GM23248 (cell line): ENCODE data around the gene RPP21. TPM values are rescaled to one million over a fixed set of nuclear protein-coding genes. Genes with fewer than 3 reads are reported as not detected.
A peak's percentile ranks its signal among the peaks of the same experiment; 100 is the strongest.
"Not testable (repeated sequence)": the region's sequence is repeated elsewhere in the genome, so short reads cannot be mapped to it uniquely, and the experiment has no call there.

Experiments
- DNase-seq: peaks from one replicate; pipeline ENCODE4 v3.0.0-alpha.2; 2015
- H2AFZ ChIP-seq: fragments of 200-600 bp; sonication (generic); 2 replicates; pipeline ENCODE4 v1.6.1; 2016; ENCODE audit warnings: antibody characterized with exemption
- H3F3A ChIP-seq: fragments of 200-600 bp; sonication (generic); 2 replicates; pipeline ENCODE4 v1.6.1; 2016; ENCODE audit warnings: mild to moderate bottlenecking, antibody characterized with exemption, mixed run types; ENCODE audit not compliant: insufficient read depth
- H3K27ac ChIP-seq: fragments of 200-600 bp; sonication (generic); 2 replicates; pipeline ENCODE4 v1.5.1; 2016; ENCODE audit warnings: mild to moderate bottlenecking
- H3K27me3 ChIP-seq: fragments of 200-600 bp; sonication (generic); replicated peaks from 2 replicates; pipeline ENCODE4 v1.6.1; 2016; ENCODE audit warnings: mild to moderate bottlenecking; ENCODE audit not compliant: insufficient read depth
- H3K36me3 ChIP-seq: fragments of 200-600 bp; sonication (generic); 2 replicates; pipeline ENCODE4 v1.6.1; 2016; ENCODE audit warnings: low read depth, mild to moderate bottlenecking
- H3K4me1 ChIP-seq: fragments of 200-600 bp; sonication (generic); 2 replicates; pipeline ENCODE4 v1.6.1; 2016; ENCODE audit warnings: mild to moderate bottlenecking; ENCODE audit not compliant: insufficient read depth
- H3K4me2 ChIP-seq: fragments of 200-600 bp; sonication (generic); one replicate; pipeline ENCODE4 v1.6.1; 2016; ENCODE audit warnings: mild to moderate bottlenecking; ENCODE audit not compliant: unreplicated experiment
- H3K4me3 ChIP-seq: fragments of 200-600 bp; sonication (generic); 2 replicates; pipeline ENCODE4 v1.5.1; 2016; ENCODE audit warnings: mild to moderate bottlenecking
- H3K79me2 ChIP-seq: fragments of 200-600 bp; sonication (generic); 2 replicates; pipeline ENCODE4 v1.6.1; 2016; ENCODE audit warnings: mild to moderate bottlenecking; ENCODE audit not compliant: insufficient read depth
- H3K9ac ChIP-seq: fragments of 200-600 bp; sonication (generic); 2 replicates; pipeline ENCODE4 v1.6.1; 2016; ENCODE audit warnings: mild to moderate bottlenecking
- H3K9me2 ChIP-seq: fragments of 200-600 bp; sonication (generic); 2 replicates; pipeline ENCODE4 v1.6.1; 2016; ENCODE audit warnings: mixed run types, mild to moderate bottlenecking, moderate library complexity; ENCODE audit not compliant: insufficient read depth
- H3K9me3 ChIP-seq: fragments of 200-600 bp; sonication (generic); one replicate; pipeline ENCODE4 v1.6.1; 2017; ENCODE audit warnings: low read depth
- H4K20me1 ChIP-seq: fragments of 200-600 bp; sonication (generic); 2 replicates; pipeline ENCODE4 v1.6.0; 2016; ENCODE audit not compliant: insufficient read depth
- EZH2 ChIP-seq: fragments of 200-600 bp; sonication (generic); IDR thresholded peaks from 2 replicates; pipeline ENCODE4 v1.6.1; 2018; ENCODE audit warnings: antibody characterized with exemption, mild to moderate bottlenecking; ENCODE audit not compliant: insufficient read depth, poor library complexity, severe bottlenecking
- EZH2phosphoT487 ChIP-seq: fragments of 200-600 bp; sonication (generic); IDR thresholded peaks from 2 replicates; pipeline ENCODE4 v1.6.1; 2018; ENCODE audit warnings: antibody characterized with exemption, moderate library complexity, mild to moderate bottlenecking, low read depth; ENCODE audit not compliant: insufficient read depth
- WGBS, 2 experiments: methylation state at CpG; one replicate each; pipeline ENCODE4 v1.1.6; 2015 to 2017; ENCODE audit warnings: low lambda C conversion rate in 2 of 2, low coverage in 1 of 2; ENCODE audit errors: missing lambda C conversion rate in 2 of 2; 5-methylcytosine and 5-hydroxymethylcytosine counted together
- in situ Hi-C: fragments of 300-500 bp; cut with MboI; formaldehyde crosslinking; loops from 2 replicates; pipeline ENCODE4 v1.15.0; 2020
- polyA plus RNA-seq: library from polyadenylated mRNA; unstranded; fragments of >200 nt; fragmentation: Nextera tagmentation; extraction: Ambion mirVana; gene quantifications from 2 replicates; pipeline ENCODE4 v1.2.1, GENCODE V29; 2016
- total RNA-seq: library from RNA; depleted of rRNA; stranded (reverse); fragments of >200 nt; shearing (Covaris generic); gene quantifications from 2 replicates; pipeline ENCODE4 v1.2.3, GENCODE V29; 2014

The RPP21 gene
- total and polyA plus RNA-seq, 2 experiments from 2014 or later: 45.8 to 63.4 TPM

DNA sequence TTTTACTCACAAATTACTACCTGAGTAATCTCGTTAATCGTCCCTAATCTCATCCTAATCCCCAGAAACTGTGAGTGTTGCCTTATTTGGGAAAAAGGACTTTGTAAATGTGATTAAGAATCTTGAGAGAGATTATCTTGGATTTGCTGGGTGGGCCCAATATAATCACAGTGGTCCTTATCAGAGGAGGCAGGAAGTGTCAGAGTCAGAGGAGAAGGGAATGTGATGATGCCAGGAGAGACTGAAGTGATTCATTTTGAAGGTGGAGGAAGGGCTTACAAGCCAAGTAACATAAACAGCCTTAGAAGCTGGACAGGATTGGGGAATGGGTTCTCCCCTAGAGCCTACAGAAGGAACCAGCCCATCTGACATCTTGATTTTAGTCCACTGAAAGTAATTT lies 16.7 kb downstream of the RPP21 start:
- Histone ChIP-seq H3F3A (no peaks in the 10 kb centered on the region), H3K9me3 (no peaks in the 10 kb centered on the region), H2AFZ (no peak overlapping the region), H3K9ac (no peak overlapping the region), H3K9me2 (no peaks in the 10 kb centered on the region), H3K27me3 (peaks cover 87% of the 10 kb centered on the region), H3K79me2 (no peaks in the 10 kb centered on the region), H3K27ac (no peak overlapping the region), H3K36me3 (no peaks in the 10 kb centered on the region), H4K20me1 (no peaks in the 10 kb centered on the region), H3K4me2 (no peak overlapping the region), H3K4me3 (no peak overlapping the region), H3K4me1 (no peaks in the 10 kb centered on the region)
- DNase-seq: no peak
- 88 to 93% methylated on average over 2 of the region's 2 CpGs for WGBS, 2 experiments
- in situ Hi-C loops: no loop called here
- TF ChIP-seq EZH2 (no peak), EZH2phosphoT487 (no peak)

DNA sequence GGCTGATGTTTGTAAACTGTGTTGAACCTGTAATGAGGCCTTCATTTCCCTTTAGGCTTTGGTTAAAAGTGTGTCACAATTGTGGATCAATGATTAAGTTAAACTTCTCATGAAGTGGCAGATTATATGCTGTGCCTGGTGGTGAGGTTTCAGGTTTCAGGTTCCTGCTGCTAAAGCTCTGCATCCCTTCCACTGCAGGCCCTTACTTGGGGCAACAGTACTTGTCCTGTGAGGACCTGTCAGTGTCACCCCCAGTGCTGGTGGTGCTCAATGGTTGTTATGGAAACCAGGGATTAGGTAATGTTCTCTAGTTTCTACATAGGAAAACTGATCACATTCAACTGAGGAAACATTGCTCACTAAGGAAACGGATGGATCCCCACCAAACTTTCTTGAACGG lies 18.5 kb downstream of the RPP21 start:
- no peak for TF ChIP-seq EZH2
- no peak for TF ChIP-seq EZH2phosphoT487
- Histone ChIP-seq H3K36me3 (no peaks in the 10 kb centered on the region), H3F3A (no peaks in the 10 kb centered on the region)

DNA sequence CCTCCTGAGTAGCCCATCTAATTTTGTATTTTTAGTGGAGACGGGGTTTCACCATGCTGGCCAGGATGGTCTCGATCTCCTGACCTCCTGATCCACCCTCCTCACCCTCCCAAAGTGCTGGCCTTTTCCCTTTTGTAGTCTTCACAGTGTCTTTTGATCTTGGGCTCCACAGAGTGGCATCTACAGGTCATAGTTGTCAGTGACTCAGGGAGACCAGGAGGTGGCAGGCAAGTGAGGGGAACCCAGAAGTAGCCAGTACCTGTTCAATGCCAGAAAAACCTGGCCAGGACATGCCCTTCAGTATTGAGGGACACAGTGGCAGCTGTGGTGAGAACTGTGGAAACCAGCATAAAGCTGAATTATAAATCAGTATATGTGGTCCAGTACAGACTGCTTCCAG lies 19.6 kb downstream of the RPP21 start:
- H3K9me2 ChIP-seq: no peaks in the 10 kb centered on the region
- H4K20me1 ChIP-seq: no peaks in the 10 kb centered on the region
- WGBS, 2 experiments: 27 to 31% methylated on average over 2 of the region's 2 CpGs
- DNase-seq: no peak
- no peaks in the 10 kb centered on the region for H3K36me3 ChIP-seq
- no peak overlapping the region for H3K4me3 ChIP-seq
- no peaks in the 10 kb centered on the region for H3K9me3 ChIP-seq
- in situ Hi-C loops: no loop called here
- no peak overlapping the region for H2AFZ ChIP-seq
- no peaks in the 10 kb centered on the region for H3K4me1 ChIP-seq
- no peaks in the 10 kb centered on the region for H3K79me2 ChIP-seq
- no peaks in the 10 kb centered on the region for H3F3A ChIP-seq
- H3K4me2 ChIP-seq: no peak overlapping the region
- H3K27me3 ChIP-seq: peaks cover 82% of the 10 kb centered on the region
- H3K9ac ChIP-seq: no peak overlapping the region
- TF ChIP-seq EZH2 (no peak), EZH2phosphoT487 (no peak)
- no peak overlapping the region for H3K27ac ChIP-seq

More for the DNA sequence above, 18.5 kb downstream of the RPP21 start:
- 54 to 69% methylated on average over 2 of the region's 2 CpGs for WGBS, 2 experiments
- Histone ChIP-seq H3K27ac (no peak overlapping the region), H4K20me1 (no peaks in the 10 kb centered on the region), H3K9me2 (no peaks in the 10 kb centered on the region), H3K4me1 (no peaks in the 10 kb centered on the region), H3K79me2 (no peaks in the 10 kb centered on the region), H3K4me2 (no peak overlapping the region), H3K27me3 (peaks cover 86% of the 10 kb centered on the region), H3K9me3 (no peaks in the 10 kb centered on the region), H3K9ac (no peak overlapping the region), H3K4me3 (no peak overlapping the region), H2AFZ (no peak overlapping the region)
- in situ Hi-C loops: no loop called here
- no peak for DNase-seq

DNA sequence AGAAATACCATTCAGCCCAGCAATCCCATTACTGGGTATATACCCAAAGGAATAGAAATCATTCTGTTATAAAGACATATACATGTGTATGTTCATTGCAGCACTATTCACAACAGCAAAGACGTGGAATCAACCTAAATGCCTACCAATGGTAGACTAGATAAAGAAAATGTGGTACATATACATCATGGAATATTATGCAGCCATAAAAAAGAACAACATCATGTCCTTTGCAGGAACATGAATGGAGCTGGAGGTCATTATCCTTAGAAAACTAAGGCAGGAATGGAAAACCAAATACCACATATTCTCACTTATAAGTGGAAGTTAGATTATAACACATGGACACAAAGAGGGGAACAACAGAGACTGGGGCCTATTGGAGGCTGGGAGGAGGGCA lies 24.3 kb downstream of the RPP21 start:
- H3K9me2 ChIP-seq, H3K27ac ChIP-seq, H2AFZ ChIP-seq, H3F3A ChIP-seq, H3K36me3 ChIP-seq, H3K4me1 ChIP-seq, in situ Hi-C loops, DNase-seq, H3K9ac ChIP-seq, H3K9me3 ChIP-seq, H4K20me1 ChIP-seq, H3K4me3 ChIP-seq, H3K79me2 ChIP-seq, H3K4me2 ChIP-seq: not testable (repeated sequence)
- 0% methylated on average over 1 of the region's 1 CpG for WGBS, 2 experiments
- peaks cover 56% of the 10 kb centered on the region for H3K27me3 ChIP-seq

DNA sequence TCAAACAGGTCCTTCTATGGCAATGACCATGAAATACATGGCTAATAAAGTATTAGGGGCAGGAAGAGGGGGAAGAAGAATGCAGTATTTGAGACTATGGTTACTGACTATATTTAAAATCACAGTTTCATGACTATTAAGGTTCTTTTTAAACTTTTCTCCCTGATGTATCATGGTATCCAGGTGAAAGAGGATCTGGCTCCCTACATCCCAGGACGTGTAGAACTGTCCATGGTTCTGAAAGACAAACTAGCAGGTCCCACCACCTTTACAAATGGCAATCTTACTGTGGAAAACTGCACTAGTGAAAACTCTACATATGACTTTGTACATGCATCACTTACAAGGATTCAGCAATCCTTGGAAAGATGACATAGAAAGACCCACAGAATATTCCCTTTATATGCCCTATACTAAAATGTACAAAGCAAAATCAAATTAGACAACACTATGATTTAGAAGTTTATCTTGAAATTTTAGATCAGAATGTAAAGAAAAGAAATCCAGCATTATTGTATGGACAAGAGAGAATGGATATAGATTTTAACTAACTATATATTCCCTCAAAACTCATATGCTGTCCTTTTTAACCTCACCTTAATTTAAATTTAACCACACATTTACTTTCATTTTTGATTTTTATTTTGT lies 33.5 kb downstream of the RPP21 start:
- H2AFZ ChIP-seq: no peak overlapping the region
- no peak overlapping the region for H3K4me2 ChIP-seq
- no peaks in the 10 kb centered on the region for H3F3A ChIP-seq
- 0% methylated on average over 1 of the region's 1 CpG for WGBS, 2 experiments
- no peaks in the 10 kb centered on the region for H3K9me3 ChIP-seq
- peak; percentile 30 for DNase-seq
- no peak overlapping the region for H3K9ac ChIP-seq
- no peaks in the 10 kb centered on the region for H3K36me3 ChIP-seq
- in situ Hi-C loops: no loop called here
- H3K9me2 ChIP-seq: no peaks in the 10 kb centered on the region
- H4K20me1 ChIP-seq: no peaks in the 10 kb centered on the region
- H3K4me3 ChIP-seq: no peak overlapping the region
- peaks cover 46% of the 10 kb centered on the region for H3K27me3 ChIP-seq
- H3K4me1 ChIP-seq: no peaks in the 10 kb centered on the region
- no peaks in the 10 kb centered on the region for H3K79me2 ChIP-seq
- TF ChIP-seq EZH2phosphoT487: no peak
- no peak overlapping the region for H3K27ac ChIP-seq
